Measurements from ENCODE around the gene LGR6.
"Not testable (repeated sequence)": the region's sequence is repeated elsewhere in the genome, so short reads cannot be mapped to it uniquely, and the experiment has no call there.

LGR6 gene

DNA sequence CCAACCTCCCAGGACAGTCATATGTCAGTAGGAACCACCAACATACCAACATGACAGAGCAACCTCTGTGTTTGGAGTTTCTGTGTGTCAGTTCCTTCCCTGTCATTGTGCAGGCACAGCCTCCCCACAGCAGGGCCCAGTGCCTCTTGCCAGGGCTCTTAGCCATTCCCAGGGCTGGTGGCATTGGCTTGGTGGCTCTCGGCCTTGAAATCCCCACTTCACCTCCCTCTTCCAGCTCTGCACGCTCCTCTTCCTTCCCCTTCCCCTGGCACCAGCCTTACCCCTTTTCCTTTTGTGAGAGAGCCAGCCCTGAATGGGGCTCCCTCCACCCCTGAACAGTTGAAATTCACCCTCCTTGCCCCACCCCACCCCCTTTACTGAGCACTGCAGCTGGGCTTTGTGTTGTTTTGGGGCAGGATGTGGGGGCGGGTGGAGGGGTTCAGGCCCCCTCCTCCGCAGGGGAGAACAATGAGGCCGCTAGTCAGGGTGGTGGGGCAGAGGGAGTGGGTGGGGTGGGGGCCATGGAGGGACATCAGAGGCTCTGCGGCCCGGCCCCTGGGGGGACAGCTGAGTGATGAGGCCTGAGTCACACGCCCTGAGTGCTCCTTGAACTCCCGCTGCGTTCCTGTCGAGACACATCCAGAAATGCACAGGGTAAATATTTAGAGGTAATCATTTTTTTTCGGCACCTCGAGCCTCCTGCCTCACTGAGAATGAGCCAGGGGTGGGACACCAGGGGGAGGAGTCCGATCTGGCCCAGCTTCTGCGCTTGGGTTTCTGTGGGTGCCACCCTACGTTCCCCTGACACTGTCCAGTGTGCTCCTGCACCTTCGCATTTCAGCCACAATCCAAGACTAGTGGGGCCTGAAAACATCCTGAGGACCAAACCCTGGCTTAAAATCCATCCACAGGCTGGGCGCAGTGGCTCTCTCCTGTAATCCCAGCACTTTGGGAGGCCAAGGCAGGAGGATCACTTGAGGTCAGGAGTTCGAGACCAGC is 28.6 kb downstream of the LGR6 start:
- DNase-seq (ENCODE audit: low spot score) = no peak

DNA sequence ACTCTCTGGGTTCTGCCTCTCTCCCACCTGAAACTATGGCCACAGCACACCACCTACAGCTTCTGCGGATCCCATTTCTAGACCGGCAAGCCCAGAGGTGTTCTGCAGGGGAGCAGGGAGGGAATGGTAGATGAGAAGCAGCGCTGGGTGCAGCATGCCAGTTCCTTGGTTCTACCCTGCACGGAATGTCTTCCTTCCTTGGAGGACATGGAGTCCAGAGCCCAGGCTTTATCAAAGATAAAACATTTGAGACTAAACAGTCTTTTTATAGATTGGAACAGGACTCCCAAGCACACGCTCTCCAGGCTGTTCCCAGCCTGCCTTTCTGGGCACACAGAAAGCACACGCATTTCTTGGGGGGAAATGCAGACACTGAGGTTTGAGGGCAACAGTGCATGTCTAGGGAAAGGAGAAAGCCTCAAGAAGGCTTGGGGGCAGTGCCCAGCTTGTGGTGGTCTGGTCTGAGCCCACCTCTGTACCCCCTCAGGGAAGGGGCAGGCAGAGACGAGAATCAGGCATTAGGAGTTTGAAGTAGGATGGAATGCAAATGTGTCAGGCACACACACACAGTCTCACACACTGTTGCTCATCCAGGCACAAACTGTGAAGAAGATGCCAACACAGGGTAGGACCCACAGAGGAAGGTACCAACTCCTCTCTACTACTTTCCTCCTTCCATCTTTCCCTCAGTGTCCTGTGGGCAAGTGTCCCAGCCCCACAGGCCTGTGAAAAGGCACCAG is 29.7 kb downstream of the LGR6 start:
- no peak for DNase-seq (ENCODE audit: low spot score)

DNA sequence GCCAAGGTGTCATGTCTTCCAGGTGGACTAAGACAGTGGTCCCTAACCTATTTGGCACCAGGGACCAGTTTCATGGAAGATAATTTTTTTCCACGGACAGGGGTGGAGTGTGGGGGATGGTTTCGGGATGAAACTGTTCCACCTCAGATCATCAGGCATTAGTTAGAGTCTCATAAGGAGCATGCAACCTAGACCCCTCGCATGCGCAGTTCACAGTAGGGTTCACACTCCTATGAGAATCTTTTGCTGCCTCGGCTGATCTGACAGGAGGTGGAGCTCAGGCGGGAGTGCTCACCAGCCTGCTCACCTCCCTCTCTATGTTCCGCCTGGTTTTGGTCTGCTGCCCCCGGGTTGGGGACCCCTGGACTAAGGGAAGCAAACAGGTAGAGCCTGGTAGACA is 30.9 kb downstream of the LGR6 start:
- no peak for DNase-seq (ENCODE audit: low spot score)

DNA sequence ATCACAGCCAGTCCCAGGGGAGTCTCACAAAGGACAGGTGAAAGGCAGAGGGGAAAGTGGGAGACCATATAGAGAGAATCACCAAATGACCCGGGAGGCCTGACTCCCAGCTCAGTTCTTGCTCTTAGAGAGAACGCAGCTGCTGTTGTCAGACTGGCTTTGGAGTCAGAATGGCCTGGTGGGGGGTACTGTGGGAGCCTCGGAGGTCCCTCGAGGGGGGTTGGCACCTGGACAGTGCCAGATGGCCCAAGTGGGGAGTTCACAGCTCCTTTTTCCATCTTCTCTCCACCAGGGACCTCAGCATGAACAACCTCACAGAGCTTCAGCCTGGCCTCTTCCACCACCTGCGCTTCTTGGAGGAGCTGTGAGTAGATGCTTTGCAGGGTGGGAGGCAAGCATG is 31.5 kb downstream of the LGR6 start:
- DNase-seq (ENCODE audit: low spot score) = no peak

DNA sequence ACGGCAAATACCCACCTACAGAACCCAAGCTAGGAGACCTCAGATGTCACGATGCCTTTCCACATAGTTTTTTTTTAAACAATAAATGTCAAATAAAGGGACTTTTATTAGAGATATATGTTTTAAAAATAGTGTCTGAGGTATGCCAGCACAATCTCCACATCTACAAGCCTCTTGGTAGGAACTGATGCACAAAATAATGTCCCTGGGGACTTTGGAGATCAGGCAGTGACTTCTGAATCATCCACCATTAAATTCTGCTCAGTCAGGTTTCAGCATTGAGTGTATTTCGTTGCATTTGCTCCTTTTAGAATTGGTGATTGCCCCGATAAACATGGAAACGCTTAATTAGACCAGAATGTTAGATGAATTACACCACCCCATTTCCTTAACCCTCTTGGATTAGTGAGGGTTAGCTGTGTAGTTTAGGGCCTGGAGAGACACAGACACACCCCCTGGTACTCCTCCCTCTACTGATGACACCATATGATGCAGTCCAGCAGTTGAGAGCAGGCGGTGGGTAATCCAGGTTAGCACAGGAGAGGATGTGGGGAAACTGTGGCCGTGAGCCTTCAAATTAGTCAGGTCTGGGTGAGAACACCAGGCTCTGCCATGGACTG is 33.6 kb downstream of the LGR6 start:
- DNase-seq (ENCODE audit: low spot score) = no peak

DNA sequence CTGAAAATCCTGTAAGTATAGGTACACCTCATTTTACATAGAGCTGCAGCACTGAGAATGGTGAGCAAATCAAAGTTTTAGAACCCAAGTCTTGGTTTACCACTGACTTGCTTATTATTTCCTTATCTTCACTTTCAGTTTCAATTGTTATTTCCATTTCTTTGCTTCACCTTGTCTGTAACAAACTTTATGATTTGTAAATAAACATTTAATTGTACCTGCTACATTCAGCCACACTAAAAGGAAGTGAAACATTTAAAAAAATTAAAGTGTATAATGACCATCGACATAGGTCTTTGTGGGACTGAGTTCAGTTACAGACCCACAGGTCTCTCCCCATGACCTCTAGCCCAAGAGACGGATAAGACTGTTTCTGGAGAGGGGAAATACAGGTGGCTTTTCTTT is 34.4 kb downstream of the LGR6 start:
- DNase-seq (ENCODE audit: low spot score) = no peak

DNA sequence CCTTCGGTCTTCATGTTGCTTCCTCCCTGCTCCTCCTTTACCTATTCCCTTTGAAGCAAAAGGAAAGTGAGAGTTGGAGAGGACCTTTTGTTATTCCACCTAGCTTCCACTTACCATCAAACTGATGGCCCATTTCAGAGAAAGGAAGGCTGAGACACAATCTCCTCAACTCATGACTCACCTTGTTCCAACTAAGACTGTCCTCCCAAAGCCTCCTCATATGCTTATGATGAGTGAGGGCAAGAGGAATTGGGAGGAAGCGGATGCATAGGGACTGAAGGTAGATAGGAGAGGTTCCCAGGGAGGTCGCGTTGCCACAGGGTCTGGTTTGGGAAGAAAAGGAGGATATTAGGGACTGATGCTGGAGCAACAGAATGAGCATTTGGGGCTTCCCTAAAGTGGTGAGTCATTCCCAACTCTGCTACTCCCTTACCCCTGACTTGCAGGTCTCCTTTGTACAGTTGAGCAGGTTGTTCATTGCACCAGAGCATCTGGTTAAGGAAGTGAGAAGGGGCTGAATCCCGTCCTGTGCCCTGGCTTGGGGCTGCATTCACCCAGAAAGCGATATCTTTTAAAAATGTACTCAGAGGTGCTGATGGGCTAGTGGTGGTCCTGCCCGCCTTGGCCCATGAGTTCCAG is 35.0 kb downstream of the LGR6 start:
- no peak for DNase-seq (ENCODE audit: low spot score)

DNA sequence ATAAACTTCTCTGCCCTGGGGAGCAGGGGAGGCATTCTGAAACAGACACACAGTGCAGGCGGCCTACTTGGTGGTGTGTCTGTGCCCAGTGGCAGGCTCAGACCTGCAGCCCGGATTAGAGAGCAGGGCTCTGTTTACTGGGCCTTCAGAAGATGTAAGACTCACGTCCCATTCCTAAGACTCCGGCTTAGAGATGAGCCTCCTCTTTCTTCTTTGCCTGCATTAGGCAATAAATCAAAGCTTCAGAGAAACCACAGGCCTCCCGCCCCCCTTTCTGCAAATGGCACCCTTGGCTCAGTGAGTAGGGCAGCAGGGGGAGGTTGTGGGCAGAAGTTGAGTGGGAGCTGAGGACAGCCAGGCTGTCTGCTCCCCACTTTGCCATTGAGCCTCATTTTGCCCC is 35.8 kb downstream of the LGR6 start:
- no peak for DNase-seq (ENCODE audit: low spot score)

DNA sequence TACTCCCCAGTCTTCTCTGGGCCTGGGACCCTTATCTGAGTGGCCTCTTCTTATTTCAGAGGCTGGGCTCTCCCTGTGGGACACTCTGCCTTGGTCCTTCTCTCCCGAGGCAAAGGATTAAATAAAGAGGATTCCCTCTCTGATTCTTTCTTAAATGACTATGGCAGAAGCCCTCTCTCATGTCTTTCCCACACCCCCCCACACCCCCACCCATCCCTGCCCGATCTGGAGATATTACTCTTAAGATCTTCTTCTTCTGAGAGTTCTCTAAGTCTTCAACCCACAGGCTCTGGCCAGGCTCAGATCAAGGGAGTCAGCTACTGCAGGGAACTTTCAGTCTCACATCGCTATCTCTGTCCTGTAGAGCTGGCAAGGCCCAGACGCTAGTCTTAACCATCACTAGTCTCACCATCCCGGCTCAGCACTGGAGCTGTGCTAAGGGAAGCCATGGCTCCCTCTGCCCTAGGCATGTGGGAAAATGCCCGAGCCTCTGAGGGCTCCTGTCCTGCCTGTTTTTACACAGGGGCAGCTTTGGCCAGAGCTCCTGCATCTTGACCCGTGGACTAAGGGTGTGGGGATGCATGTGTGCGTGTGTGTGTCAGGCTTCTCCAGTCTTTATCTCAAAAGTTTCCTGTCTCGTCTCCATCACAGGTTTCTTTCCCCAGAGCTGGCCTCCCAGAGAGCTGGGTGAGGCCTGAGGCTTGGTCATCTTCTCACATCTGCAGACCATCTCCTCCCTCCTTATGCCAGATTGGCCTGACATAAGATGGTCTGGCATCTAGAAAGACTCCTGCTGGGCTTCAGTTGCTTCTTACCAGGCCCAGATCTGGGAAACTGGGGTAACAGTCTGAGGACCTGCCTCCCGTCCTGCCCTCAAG is 36.7 kb downstream of the LGR6 start:
- no peak for DNase-seq (ENCODE audit: low spot score)

DNA sequence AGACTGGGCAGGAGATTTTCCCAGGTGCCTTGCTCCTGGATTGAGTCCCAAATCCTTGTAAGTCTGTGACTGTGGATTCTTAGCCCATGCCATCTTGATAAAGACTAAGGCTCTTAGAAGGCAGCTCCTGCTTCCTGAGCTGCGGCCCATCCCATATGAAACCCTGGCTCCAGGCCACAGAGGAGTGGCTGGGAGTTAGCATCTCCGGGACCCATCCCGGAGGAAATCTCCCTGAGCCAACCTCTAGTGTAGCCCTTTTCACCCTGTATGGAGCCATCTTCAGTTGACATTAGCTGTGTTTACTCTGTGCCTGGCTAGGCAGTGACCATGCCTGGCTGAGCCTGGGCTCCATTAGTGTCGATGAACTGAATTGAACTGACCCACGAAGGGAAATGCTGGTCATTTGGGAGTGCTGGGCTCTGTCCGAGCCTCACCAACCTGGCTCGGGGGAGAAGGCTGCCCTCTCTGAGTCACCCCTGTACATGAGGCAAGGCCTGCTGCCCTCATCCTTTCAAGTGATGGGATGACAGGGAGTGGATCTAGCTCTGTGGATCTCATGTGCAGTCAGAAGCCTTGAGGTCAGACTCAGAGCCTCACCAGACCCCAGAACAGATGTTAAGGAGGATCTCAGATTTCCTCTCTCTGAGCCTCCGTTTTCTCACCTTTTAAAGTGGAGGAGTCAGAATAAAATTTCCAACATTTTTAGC is 37.5 kb downstream of the LGR6 start:
- no peak for DNase-seq (ENCODE audit: low spot score)

DNA sequence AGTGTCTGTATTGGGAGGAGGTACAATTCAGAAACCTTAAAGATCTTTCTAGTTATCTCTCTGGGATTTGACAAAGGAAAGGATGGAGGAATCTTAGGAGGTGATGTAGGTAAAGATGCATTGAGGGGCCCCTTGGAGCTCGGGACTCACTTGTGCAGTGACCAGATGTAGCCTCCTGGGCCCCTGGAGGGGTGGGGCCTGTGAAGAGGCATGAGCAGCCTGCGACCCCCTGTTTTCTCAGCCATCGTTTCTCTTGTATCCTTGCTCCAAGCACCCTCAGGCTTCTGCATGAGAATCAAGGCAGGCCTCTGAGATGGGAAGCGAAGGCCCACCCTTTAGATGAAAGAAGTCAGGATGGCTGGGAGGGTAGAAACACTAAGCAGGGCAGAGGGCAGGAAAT is 39.6 kb downstream of the LGR6 start:
- DNase-seq (ENCODE audit: low spot score) = no peak

DNA sequence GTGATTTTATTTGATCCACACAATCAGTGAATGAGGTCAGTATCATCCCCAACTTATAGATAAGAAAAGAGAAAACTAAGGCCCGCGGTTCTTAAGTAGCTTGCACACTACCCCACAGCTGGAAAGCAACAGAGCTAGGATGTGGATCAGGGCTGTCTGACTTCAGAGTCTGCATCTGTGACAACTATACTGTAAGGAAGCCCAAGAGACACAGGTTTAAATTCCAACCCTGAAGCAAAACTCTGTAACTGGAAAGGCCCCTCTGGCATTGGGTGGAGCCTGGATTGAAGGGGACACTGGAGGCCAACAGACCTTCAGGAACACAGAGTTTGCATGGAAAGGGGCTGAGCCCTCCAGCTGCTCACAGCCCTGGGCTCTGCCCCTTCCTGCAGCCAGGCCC is 40.2 kb downstream of the LGR6 start:
- DNase-seq (ENCODE audit: low spot score) = no peak

DNA sequence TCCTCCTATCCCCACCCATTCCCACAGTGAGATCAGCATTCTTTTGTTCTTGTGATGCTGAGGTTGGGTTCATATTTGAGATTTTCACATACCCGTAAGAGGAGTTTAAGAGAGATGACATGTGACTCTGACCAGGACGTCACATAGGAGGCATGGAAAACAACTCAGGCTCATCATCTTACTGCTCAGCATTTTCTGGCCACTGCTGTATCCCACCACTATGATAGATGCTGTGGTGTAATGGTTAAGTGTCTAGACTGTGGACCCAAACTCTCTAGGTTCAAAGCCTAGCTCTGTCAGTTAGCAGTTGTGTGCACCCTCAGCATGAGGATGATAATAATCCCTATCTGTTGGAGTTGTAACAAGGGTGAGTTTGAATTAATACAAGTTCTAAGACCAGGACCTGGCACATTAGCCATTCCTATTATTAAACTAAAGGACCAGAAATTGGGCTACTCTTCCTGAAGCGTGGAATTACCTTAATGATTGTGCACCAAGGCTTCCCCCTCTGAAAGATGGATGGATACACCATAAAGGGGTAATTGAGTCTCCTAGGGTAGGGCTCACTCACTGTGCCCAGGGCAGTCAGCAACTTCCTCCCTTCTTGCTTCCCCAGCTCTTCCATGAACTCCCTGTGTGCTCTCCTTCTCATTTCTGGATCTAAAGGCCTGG is 40.9 kb downstream of the LGR6 start:
- no peak for DNase-seq (ENCODE audit: low spot score)

DNA sequence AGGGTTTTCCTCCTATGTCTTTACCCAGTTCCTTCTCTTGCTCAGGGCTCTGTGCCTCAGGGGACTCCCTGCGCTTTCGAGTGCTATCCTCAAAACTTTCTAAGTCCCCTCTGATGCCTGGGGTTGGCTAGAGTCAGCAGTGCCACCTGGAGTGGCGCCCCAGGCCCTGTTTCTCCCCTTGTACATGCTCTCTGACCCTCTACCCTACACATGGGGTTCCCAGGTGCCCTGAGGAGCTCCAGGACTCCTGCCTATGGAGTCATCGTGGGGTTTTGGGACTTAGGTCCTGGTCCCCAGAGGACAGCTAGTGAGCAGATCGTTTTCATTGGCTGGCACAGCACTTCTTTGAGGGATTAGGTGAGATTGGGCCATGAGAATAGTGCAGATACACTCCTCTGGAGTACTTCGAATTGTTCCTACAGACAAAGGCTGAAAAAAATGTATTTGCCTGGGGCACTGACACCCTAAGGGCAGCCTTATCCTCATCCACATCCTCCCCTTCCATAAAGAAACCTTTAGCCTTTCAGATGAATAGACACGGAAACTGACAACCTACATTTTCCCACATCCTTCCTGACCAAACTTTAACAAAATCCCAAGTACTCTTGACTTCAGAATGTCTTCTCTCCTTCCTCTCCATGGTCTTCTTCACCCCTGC is 41.5 kb downstream of the LGR6 start:
- no peak for DNase-seq (ENCODE audit: low spot score)

DNA sequence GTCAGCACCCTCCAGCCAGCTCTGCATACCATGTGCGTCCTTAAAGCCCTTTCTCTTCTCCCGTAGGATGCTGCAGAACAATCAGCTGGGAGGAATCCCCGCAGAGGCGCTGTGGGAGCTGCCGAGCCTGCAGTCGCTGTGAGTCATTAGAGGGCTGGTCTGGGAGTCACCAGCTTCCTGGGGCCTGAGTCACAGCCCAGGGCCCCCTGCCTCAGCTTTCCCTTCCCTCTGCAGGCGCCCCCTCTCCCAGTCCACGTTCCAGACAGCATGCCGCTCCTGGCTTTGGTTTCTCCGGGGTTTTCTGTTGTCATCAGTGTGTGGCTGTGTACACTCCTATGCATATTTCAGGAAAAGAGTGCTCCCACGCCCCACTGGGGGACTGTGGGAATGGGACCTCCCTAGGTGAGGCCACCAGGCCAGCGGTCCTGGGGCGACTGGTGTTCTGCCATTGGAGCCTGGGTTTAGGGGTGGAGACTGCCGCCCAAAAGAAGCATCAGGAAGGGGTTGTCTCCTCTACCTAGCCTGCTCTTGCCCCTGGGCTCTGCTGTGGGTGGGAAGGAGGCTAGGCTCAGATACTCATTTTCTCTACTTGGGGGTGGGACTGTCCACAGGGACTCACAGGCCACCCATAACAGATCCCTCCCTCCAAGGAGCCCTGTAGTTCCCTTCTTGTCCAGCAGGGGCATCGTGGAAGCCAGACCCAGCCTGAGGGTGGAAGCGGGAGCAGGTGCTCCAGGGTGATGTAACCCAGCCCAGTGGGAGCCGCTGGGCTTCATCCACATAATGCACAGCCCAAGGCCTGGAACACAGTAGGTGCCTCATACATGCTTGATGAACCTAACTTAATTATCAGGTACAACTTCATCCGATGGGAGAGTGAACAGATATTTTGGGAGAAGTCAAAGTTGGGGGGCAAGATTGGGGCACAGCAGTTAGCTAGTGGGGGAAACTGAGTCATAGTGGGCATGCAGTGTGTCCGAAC is 42.5 kb downstream of the LGR6 start:
- peak; percentile 92 for DNase-seq (ENCODE audit: low spot score)

DNA sequence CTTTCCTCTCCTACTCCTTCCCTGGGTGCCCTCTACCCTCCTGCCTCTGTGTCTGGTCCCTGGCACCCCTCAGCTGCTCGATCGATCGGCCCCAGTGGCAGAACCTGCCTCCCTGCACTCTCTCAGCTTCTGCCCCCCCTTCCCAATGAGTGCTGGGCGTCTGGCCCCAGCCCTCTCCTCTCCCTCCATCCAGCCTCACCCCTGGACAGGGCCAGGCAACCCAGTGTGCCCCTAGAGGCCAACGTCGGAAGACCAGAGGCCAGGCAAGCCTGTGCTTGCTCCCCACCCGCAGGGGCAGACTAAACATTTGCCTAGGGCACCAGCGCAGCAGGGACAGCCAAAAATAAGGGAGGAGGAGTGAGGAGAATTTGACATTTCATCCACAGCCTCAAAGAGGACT is 43.5 kb downstream of the LGR6 start:
- DNase-seq (ENCODE audit: low spot score) = peak; percentile 91

DNA sequence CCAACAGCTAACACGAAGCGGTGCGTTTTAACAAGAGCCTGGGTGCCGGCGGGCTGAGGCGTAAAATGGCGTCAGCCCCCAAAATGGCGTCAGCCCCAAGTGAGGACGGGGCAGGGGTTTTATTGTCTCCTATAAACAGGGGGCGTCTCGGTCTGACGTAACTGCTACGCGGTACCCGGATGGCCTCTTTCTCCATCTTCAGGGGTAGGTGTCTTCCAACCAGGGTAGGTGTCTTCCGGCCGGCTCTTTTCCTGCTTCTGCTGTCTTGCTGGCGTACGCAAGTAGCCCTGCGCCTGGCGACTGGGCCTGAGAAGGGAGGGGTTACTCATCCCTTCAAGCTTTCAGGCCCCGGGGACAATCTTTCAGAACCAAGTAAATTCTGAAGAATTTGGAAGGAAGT is 45.3 kb downstream of the LGR6 start:
- DNase-seq (ENCODE audit: low spot score) = no peak

DNA sequence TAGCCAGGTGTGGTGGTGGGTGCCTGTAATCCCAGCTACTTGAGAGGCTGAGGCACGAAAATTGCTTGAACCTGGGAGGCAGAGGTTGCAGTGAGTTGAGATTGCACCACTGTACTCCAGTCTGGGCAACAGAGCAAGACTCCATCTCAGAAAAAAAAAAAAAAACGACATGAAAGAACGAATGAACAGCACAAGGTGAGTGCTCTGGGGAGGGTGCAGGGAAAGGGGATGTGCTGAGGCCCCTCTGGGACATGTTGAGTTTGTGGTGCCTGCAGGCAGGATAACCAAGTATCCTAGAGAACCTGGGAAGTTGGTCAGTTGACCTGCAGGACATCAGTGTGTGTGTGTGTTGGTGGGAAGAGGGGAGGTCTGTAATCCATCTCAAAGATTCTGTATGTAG is 46.6 kb downstream of the LGR6 start:
- not testable (repeated sequence) for DNase-seq (ENCODE audit: low spot score)

Measured in iPS-NIHi11 (cell line).